Ovary (tissue), 9 donors: ENCODE results near the gene PPP4R3A. TPM values are rescaled to one million over a fixed set of nuclear protein-coding genes. Genes with fewer than 3 reads are reported as not detected.
"Not testable (repeated sequence)": the region's sequence is repeated elsewhere in the genome, so short reads cannot be mapped to it uniquely, and the experiment has no call there.

Experiments
- DNase-seq, 5 donors: peaks; one replicate each; pipeline ENCODE4 v3.0.0-alpha.2; 2019 to 2020
- H3K27ac ChIP-seq, 2 donors: fragments of 200-600 bp; one replicate each; pipeline versions ENCODE4 v1.5.1 to v1.8.0; 2019 to 2022
- H3K27me3 ChIP-seq: fragments of 200-600 bp; one replicate; pipeline ENCODE4 v1.8.0; 2022
- H3K36me3 ChIP-seq: fragments of 200-600 bp; sonication (generic); one replicate; pipeline ENCODE4 v1.5.1; 2019
- H3K4me1 ChIP-seq: one replicate; pipeline ENCODE4 v1.8.1; 2013; ENCODE audit warnings: mild to moderate bottlenecking, moderate library complexity; ENCODE audit not compliant: insufficient read depth
- H3K4me3 ChIP-seq: fragments of 200-600 bp; sonication (generic); one replicate; pipeline ENCODE4 v1.5.1; 2017
- H3K9me3 ChIP-seq, 2 donors: fragments of 200-600 bp in 1 of 2; sonication (generic) in 1 of 2; one replicate each; pipeline versions ENCODE4 v1.5.1 to v1.8.1; 2013 to 2019; ENCODE audit warnings: mild to moderate bottlenecking in 1 of 2, moderate library complexity in 1 of 2
- EP300 ChIP-seq: sonication (generic); formaldehyde crosslinking; IDR thresholded peaks from one replicate; pipeline ENCODE4 v1.6.1; 2017; ENCODE audit warnings: antibody characterized with exemption
- POLR2A ChIP-seq: fragments of 450-650 bp; IDR thresholded peaks from one replicate; pipeline ENCODE4 v1.6.1; 2017; ENCODE audit warnings: antibody characterized with exemption, mild to moderate bottlenecking, moderate library complexity
- WGBS, 3 donors: extraction: QIAGEN DNeasy Blood & Tissue Kit in 1 of 3; methylation state at CpG; one replicate each; pipeline versions ENCODE4 v1.1.5 to v1.1.7; 2013 to 2017; 5-methylcytosine and 5-hydroxymethylcytosine counted together
- intact Hi-C, 4 donors: fragments of 100-400 bp; cut with DNase I; formaldehyde crosslinking; loops; one replicate each; pipeline versions ENCODE4 v1.11.0 to v1.15.1; 2022 to 2023
- polyA plus RNA-seq, 2 donors: library from polyadenylated mRNA; stranded (reverse); fragments of 200-250 nt in 1 of 2; fragments of 350-450 nt in 1 of 2; fragmentation: Illumina TruSeq in 1 of 2; extraction: RNeasy Lipid Tissue Mini Kit (QIAGEN cat#74804) in 1 of 2; gene quantifications; one replicate each; pipeline ENCODE4 v1.2.3, GENCODE V29; 2013 to 2014
- total RNA-seq, 7 donors: library from RNA; depleted of rRNA in 2 of 7; stranded (reverse); fragments of >200 nt in 2 of 7; fragmentation: NEBNext Ultra II Directional in 3 of 7; extraction: Animal tissue kit (Norgen Biotek cat#: 25700) in 3 of 7; gene quantifications; one replicate each; pipeline versions ENCODE4 v1.1.0 to v1.2.4, GENCODE V29; 2016 to 2023
- TF ChIP-seq, protein P1 (sequence below), 3 donors: fragments of 450-650 bp in 2 of 3; fragments of 200-600 bp in 1 of 3; IDR thresholded peaks; one replicate each; pipeline versions ENCODE4 v1.5.1 to v1.8.0; 2016 to 2022; ENCODE audit warnings: antibody characterized with exemption in 3 of 3, mild to moderate bottlenecking in 1 of 3
- donor health status: DM: no; HTN: no; CAD: no; lungs with moderate emphysema.
- donor health status: DM: no; HTN: no; CAD: no.
- donor health status: Bipolar disorder and iron deficiency.
- donor health status: DM: yes; HTN: yes; CAD: no.
- donor health status: DM: no; HTN: no; CAD: no.
- donor health status: DM: yes; HTN: yes; CAD: no.

The PPP4R3A gene
- total and polyA plus RNA-seq, 9 donors = 50.0 to 86.3 (median 65.1) TPM

GRCh38 chr14:91413547-91414474 is 96.3 kb downstream of the PPP4R3A start:
- H3K27me3 ChIP-seq = no peaks in the 10 kb centered on the region
- TF ChIP-seq, protein P1, sequence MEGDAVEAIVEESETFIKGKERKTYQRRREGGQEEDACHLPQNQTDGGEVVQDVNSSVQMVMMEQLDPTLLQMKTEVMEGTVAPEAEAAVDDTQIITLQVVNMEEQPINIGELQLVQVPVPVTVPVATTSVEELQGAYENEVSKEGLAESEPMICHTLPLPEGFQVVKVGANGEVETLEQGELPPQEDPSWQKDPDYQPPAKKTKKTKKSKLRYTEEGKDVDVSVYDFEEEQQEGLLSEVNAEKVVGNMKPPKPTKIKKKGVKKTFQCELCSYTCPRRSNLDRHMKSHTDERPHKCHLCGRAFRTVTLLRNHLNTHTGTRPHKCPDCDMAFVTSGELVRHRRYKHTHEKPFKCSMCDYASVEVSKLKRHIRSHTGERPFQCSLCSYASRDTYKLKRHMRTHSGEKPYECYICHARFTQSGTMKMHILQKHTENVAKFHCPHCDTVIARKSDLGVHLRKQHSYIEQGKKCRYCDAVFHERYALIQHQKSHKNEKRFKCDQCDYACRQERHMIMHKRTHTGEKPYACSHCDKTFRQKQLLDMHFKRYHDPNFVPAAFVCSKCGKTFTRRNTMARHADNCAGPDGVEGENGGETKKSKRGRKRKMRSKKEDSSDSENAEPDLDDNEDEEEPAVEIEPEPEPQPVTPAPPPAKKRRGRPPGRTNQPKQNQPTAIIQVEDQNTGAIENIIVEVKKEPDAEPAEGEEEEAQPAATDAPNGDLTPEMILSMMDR (IDR thresholded peaks at IDR 0.05) = no peak
- TF ChIP-seq POLR2A (no peak), EP300 (no peak)
- no peak overlapping the region for H3K4me3 ChIP-seq
- H3K27ac ChIP-seq = no peak overlapping the region
- H3K9me3 ChIP-seq = no peaks in the 10 kb centered on the region
- DNase-seq = no peak
- H3K36me3 ChIP-seq = no peaks in the 10 kb centered on the region
- intact Hi-C loops = loop anchor here in 1 of 4 donors (10.0 kb wide), 1 partner anchor 89 kb away; no protein-coding TSS in a partner anchor
- 87 to 90% (median 89%) methylated on average over 11 of the region's 11 CpGs for whole genome bisulfite sequencing, 3 donors
- peaks cover 5% of the 10 kb centered on the region for H3K4me1 ChIP-seq

DNA sequence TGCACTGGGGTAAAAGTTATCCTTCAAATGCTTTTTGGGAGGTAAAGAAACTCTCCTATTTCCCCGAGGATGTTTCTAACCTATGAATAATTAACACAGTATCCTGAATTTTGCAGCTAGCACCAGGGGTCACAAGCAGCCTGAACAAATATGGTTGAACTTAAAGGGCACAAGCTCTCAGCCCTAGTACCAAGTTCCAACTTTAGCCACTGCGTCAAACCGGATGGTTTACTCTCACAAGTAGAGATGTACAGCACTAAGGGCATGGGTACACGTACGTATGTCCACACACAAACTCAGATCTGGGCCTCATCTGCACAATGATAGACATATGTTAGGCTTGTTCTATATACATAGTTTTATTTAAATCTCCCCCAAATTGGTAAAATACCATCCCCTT is 97.2 kb downstream of the PPP4R3A start:
- TF ChIP-seq POLR2A = no peak
- TF ChIP-seq, protein P1 (IDR thresholded peaks at IDR 0.05) = no peak
- TF ChIP-seq EP300 = no peak
- WGBS, 3 donors = 88 to 95% (median 89%) methylated on average over 5 of the region's 5 CpGs

DNA sequence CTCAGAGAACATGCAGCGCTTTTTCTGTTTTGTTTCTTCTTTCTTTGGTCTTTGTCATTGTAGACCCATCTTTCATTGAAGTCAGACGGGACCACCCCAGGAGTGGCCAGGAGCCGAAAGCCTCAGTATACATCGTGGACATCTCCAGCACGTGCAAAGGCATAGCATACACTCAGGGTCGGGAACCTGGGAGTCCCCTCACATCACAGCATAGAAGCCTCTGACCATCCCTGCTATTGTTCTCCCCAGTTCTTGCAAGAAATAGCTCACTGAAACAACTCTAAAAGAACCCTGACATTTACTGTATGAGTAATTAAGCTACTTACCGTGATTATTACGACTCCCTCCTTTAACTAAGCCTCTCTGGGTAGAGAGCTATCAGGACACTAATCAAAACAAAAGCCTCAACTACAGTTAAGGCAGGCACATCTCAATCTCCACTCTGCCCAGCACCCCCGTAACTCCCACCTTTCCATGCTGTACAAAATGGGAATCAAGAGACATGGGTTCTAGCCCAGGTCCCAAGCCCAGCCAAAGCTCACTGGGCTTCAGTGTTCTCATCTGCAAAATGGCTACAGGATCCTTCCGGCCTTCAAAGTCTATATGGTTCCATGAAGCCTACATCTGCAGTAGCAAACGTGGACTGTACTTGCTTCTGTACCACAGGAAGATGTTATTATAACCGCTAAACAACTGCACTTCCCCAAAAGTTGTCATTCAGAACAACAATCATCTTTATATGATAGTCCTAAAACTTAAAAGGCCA is 99.2 kb downstream of the PPP4R3A start:
- Histone ChIP-seq H3K36me3 (no peaks in the 10 kb centered on the region), H3K27ac (no peak overlapping the region), H3K27me3 (no peaks in the 10 kb centered on the region), H3K9me3 (no peaks in the 10 kb centered on the region), H3K4me3 (no peak overlapping the region), H3K4me1 (no peaks in the 10 kb centered on the region)
- DNase-seq = no peak
- intact Hi-C loops = loop anchor here in 1 of 4 donors (10.0 kb wide), 1 partner anchor 86 kb away; no protein-coding TSS in a partner anchor
- WGBS, 3 donors = 77 to 82% (median 80%) methylated on average over 12 of the region's 12 CpGs
- TF ChIP-seq, protein P1 (IDR thresholded peaks at IDR 0.05) = no peak
- no peak for TF ChIP-seq POLR2A
- no peak for TF ChIP-seq EP300

More for the DNA sequence above, 97.2 kb downstream of the PPP4R3A start:
- H3K27ac ChIP-seq = no peak overlapping the region
- H3K27me3 ChIP-seq = no peaks in the 10 kb centered on the region
- H3K9me3 ChIP-seq = no peaks in the 10 kb centered on the region
- no peak for DNase-seq
- H3K36me3 ChIP-seq = no peaks in the 10 kb centered on the region
- intact Hi-C loops = loop anchor here in 1 of 4 donors (10.0 kb wide), 1 partner anchor 88 kb away; no protein-coding TSS in a partner anchor
- H3K4me3 ChIP-seq = no peak overlapping the region
- peaks cover 1% of the 10 kb centered on the region for H3K4me1 ChIP-seq

DNA sequence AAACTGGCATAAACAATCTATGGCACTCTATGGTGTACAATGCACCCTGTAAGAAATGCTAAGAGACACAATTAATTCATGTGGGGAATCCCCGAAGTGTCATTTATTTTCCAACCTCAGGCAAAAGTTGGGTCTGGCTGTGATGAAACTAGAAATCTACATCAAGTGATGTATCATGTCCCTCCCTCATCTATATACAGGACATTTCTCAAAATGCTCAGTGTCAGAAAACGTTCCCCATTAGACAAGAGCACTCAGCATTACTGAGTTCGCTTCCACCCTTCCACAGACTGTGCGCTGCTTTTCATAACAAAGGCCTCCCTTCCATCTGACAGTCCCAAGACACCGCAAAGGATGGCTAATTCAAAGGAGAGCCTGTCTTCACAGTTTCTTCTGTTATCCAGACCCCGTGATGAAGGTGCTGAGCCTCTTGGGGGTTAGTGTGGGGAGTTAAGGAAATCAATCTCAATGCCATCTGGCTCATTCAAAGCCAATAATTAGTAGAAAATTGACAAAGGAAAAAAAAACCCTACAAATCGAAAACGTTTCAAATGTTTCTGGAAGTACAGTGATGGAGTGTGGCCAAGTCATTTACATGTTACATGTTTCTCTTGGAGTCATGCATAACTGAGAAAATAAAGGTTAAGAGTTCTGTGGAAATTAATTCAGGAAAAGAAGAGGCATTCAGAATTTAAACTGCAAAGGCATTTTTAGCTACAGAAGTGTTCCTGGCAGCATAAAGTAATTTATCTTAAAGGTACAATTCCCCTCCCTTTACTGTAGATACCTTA is 100.0 kb downstream of the PPP4R3A start:
- TF ChIP-seq EP300 (no peak), POLR2A (no peak)
- TF ChIP-seq, protein P1 (IDR thresholded peaks at IDR 0.05) = no peak

GRCh38 chr14:91409240-91409639 is 100.9 kb downstream of the PPP4R3A start:
- H3K27me3 ChIP-seq, H3K4me3 ChIP-seq, H3K9me3 ChIP-seq, H3K4me1 ChIP-seq, H3K36me3 ChIP-seq, DNase-seq, intact Hi-C loops, H3K27ac ChIP-seq: not testable (repeated sequence)
- WGBS, 3 donors = 96 to 99% (median 96%) methylated on average over 6 of the region's 6 CpGs

More for the DNA sequence above, 100.0 kb downstream of the PPP4R3A start:
- no peak for DNase-seq
- Histone ChIP-seq H3K27me3 (no peaks in the 10 kb centered on the region), H3K4me3 (no peak overlapping the region), H3K27ac (no peak overlapping the region), H3K36me3 (no peaks in the 10 kb centered on the region), H3K4me1 (no peaks in the 10 kb centered on the region), H3K9me3 (no peaks in the 10 kb centered on the region)
- intact Hi-C loops = loop anchor here in 1 of 4 donors (10.0 kb wide), 1 partner anchor 85 kb away; no protein-coding TSS in a partner anchor
- WGBS, 3 donors = 66 to 68% (median 67%) methylated on average over 8 of the region's 8 CpGs
